GM10266 (cell line): ENCODE data around the gene LRRK2.

Source experiments
- DNase-seq: peaks from one replicate; pipeline ENCODE4 v3.0.0; 2012; ENCODE audit errors: extremely low spot score
- TF ChIP-seq, protein P1 (sequence below): IDR thresholded peaks from 2 replicates; pipeline ENCODE4 v1.5.1; 2012; ENCODE audit warnings: mild to moderate bottlenecking, low read depth; ENCODE audit not compliant: control insufficient read depth, insufficient read depth; ENCODE audit errors: missing control alignments

LRRK2 gene

DNA sequence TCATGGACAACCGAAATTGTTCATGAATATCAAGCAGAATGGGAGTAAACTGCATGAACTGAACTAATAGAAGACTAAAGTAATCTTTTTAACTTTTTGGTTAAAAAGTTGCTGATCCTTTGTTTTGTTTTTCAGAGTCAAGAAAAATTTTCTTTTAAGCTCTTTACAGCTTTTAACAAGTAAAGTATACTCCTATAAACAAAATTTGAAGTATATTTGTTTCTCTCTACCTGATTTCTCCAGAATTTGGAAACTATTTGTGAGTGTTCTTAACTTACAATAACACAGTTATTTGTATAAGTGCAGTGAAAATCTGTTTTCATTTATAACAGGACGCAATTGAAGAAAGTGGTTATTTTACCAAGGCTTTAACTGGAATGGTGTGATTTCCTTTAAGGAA, 12.2 kb upstream of the LRRK2 start:
- TF ChIP-seq, protein P1, sequence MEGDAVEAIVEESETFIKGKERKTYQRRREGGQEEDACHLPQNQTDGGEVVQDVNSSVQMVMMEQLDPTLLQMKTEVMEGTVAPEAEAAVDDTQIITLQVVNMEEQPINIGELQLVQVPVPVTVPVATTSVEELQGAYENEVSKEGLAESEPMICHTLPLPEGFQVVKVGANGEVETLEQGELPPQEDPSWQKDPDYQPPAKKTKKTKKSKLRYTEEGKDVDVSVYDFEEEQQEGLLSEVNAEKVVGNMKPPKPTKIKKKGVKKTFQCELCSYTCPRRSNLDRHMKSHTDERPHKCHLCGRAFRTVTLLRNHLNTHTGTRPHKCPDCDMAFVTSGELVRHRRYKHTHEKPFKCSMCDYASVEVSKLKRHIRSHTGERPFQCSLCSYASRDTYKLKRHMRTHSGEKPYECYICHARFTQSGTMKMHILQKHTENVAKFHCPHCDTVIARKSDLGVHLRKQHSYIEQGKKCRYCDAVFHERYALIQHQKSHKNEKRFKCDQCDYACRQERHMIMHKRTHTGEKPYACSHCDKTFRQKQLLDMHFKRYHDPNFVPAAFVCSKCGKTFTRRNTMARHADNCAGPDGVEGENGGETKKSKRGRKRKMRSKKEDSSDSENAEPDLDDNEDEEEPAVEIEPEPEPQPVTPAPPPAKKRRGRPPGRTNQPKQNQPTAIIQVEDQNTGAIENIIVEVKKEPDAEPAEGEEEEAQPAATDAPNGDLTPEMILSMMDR, result no peak
- no peak for DNase-seq

DNA sequence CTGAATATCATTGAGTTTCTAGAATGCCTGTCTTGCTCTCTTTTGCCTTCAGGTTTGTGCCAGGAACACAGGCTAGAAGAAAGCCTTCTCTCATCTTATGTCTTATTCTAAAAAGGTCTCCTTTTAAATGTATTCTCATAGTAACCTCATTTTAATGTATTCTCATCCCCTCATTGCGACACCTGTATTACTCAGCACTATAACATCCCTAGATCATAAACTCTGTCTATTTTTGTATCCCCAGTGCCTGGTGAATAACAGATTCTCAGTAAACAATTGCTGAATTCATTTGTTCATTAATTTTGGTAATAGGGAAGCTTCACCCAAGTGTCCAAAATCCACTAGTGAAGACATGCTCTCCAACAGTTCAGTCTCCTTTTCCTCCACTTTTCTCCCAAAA, 8.8 kb upstream of the LRRK2 start:
- DNase-seq, result no peak
- TF ChIP-seq, protein P1, result no peak

DNA sequence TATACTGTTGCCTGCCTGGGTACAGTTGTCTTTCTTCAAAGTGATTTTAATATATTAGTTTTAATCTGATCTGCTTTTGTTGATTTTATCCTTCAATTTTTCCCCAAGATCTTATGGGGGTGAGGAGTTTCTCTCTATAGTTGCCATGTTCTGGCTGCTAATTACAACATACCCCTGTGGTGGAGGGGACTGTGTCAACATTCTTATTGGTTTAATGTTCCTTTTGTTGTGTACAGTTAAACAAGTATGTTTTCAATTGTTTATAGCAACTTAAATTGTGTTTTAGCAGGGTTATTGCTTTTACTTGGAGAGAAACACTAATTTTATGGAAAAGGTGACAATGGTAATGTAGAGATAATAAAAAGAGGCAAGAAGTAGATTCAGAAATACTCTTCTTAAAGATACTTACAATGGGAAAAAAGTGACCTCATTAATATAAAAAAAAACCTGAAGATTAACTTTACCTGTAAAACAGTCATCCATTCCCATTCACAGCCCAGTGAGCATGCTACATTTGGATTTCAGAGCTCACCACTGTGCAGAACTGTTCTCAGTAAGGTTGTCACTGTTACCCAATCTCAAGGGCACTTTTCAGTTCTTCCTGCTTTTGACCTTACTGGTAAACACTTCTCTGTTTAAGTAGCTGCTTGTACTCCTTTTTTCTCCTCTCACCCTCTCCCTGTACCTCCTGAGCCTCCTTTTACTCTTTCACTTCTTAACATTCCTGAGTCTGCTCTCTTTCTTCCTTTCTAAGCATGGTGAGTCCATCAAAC, 8.1 kb upstream of the LRRK2 start:
- no peak for DNase-seq

DNA sequence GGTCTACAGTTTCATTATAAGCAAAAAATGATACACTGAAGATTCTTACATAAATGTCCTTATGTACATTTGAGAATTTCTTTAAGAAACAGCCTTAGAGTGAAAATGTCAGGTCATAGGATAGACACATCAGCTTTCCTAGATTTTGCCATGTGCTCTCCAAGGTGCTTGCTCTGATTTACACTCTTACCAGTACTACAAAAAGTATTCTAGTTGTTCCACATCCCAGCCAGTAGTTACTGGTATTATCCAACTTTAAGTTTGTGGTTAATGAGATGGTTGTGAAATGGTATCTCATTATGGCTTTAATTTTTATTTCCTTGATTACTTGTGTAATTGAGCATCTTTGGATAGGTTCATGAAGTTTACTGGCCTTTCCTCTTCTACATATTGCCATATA, 5.0 kb upstream of the LRRK2 start:
- TF ChIP-seq, protein P1, result no peak
- no peak for DNase-seq

More for the DNA sequence above, 8.1 kb upstream of the LRRK2 start:
- TF ChIP-seq, protein P1, result no peak

DNA sequence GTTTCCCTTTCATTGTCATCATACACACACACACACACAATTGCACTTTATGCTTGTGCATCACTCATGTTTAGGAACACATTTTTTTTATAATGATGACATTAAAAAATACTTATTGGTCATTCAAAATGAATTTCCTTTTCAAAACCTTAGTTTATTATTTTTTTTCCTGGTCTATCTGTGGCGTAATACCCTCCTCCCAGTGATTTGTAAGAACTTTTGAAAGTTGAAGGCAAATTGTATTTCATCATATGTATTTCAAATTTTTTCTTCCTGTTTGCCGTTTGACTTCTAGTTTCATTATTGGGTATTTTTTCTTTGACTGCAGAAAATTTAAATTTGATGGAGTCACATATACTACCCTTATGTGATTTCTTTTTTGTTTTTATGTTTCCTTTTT, 2.5 kb upstream of the LRRK2 start:
- no peak for DNase-seq
- TF ChIP-seq, protein P1, result no peak

DNA sequence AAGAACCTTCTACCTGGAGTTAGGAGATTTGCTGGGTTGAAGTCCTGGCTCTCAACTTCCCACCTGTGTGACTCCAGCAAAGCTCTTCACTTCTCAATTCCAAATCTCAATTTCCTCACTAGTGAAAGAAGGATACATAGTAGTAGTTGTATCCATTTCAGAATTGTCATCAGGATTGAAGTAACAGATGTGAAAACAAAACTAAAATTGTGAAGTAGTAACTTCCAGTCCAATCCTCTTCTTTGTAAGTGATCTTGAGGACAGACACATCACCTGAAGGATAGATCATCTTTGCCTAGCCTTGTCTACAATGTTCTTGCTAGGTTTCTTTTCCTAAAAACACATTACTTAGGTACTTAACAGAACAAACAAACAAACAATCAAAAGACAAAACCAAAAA, 1.2 kb upstream of the LRRK2 start:
- TF ChIP-seq, protein P1, result no peak
- peak; percentile 10 for DNase-seq

DNA sequence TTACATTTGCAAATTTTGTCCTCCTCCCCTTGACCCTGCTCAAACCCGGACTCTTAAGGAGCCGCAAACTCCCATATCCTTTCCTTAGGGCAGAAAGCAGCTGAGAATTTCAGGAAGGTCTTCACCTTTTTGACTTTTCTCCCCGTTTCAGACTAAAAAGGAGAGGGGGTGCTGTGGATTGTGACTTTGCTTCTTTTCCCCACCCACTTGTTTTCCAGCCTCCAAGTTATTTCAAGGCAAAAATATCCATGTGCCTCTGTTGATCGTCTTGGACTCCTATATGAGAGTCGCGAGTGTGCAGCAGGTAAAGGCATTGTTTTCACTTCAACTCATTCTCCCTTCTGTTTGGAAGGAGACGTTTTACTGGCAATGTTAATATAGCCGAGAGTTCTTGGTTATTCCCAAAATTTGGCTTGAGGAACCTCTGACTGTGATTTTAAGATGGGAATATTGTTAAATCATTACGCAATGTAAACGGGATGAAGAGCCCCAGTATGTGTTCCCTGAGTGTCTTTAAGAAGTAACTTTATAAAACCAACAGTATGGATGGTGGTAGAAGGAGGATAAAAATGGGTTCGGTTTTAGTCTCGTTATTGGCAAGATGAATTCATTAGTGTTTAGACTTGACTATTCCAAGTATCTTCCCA, 663 bp downstream of the LRRK2 start:
- peak; percentile 18 for DNase-seq
- TF ChIP-seq, protein P1, result no peak
